GM18861 (cell line): ENCODE measurements around the gene TBCA.
"Not testable (repeated sequence)": the region's sequence is repeated elsewhere in the genome, so short reads cannot be mapped to it uniquely, and the experiment has no call there.

ENCODE experiments used
- ATAC-seq: cut with Tn5 transposase; IDR thresholded peaks from one replicate; pipeline ENCODE4 v1.9.1; 2021; ENCODE audit not compliant: unreplicated experiment

Gene TBCA

DNA sequence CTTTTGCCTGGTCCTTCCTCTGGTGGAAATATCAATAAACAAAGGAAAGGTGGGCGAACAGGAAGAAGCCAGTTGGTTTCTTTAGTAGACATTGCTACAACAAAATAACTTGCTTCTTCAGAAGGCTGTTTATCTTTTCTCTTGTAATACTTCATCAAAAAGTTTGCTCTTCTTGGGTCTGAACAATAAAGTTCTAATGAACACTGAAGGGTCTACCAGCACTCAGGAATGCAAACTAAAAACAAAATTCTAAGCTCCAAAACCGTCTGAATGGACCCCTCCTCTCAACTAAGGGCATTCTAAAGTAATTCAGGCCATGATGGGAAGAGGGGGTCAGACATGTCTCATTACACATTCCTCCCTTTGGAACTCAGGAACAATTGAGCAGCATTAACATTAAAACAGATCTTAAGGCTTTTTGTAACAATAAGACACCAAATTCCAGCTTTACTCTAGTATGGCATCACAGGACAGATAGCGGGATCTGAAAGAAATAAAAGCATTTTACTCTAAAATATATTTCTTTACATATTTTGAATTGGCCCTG lies 2.3 kb downstream of the TBCA start:
- ATAC-seq = no peak

DNA sequence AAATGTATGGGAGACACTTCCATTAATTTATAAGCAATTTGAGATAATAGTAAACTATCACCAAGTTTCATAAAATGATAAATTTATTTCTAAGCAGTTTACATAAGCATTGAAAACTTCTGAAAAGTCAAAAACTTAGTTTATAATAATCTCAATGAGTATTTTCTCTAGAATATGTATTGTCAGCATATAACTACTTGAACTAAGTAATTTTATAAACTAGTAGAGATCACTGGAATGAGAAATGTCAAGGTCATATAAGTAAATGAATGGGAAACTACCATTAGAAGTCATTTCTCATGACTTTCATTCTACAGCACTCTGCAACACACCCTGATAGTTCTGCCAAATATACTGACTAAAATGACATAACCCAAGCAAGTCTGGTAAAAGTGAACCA lies 3.4 kb downstream of the TBCA start:
- no peak for ATAC-seq

DNA sequence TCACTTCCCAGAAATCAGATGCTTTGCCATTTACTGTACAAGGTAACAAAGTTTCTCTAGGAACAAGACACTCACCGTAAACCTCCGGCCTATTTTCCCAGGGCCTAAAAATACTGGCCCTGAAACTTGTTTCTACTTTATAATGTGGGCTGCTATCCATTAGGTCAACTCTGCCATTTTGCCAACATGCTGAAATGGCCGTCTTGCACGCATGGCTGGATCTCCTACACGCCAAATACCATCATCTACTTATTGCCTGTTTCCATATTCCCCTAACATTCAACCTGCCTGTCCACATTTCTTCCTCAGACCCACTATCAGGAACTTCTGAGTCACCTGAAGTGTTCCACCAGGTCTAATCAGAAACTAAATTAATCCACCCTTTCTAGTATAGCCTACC lies 4.7 kb downstream of the TBCA start:
- no peak for ATAC-seq

DNA sequence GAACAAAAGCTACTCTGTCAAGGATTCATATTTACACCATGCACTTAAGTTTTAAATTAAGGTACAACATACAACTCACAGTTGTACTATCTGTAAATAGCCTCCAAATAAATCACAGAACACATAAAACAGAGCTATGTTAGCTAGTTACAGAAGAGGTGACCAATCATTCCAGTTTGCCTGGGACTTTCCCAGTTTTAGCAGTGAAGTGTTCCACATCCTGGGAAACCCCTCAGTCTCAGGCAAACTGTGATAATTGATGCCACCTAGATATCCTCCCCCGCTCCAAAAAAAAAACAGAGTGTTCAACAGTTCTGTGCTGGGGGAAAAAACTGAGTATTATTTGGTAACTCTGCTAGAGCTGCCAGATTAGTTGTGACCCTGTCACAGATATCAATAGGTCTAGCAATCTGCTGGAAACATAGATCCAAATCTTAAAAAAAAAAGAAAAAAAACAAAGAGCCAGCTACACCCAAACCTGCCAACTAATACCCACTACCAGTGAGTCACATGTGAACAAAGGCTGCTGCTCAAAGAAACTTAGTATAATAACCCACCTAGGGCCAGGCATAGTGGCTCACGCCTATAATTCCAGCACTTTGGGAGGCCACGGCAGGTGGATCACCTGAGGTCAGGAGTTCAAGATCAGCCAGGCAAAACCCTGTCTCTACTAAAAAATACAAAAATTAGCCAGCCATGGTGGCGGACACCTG lies 5.7 kb downstream of the TBCA start:
- no peak for ATAC-seq

DNA sequence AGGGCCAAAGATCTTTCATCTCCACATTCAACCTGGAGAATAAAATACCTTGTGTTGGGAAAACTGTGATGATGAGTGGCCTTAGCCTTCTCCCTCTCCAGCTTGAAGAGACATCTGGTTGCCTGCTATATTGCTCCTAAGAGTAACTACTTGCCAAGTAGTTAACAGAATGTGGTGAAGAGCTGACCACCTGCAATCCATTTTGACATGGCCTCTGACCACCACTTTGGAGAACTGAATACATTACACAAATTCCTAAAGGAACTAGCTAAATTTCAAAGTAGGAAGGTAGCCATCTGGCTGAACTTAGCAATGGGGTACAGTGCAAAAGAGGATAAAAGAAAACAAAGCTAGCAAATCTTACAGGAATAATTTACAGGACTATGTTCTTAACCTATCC lies 7.2 kb downstream of the TBCA start:
- no peak for ATAC-seq

DNA sequence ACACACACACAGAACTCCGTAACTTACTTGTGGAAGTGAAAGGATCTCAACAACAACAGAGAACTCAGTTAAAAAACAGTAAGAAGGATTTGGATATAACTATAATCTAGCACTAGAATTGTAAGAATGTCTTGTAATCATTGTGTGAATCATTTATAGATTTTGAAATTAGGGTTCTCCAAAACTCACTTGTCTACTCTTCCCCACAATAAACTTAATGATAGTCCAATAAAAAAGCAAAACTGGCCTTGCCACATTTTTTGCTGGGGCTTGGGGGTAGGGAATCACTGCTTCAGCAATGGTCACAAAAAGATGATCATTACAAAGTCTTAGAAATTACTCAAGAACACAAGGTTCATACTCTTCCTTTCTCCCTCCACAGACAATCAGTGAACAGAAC lies 8.8 kb downstream of the TBCA start:
- ATAC-seq = no peak

DNA sequence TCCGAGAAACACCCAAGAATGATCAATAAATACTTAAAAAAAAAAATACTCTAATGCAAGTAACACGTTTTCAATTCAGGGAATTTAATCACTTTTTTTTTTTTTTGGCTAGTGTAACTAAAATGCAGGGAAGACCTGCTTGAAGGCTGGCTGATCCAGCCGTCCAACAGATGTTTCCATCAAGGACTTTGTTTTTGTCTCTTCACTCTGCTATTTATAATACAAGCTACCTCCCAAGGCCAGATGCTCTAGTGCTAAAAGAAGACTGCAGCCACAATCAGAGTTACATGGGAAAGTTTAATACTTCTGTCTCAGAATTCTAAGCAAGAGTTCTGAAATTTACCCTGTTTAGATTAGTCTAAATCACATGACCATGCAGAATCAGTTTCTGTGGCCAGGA lies 14.5 kb downstream of the TBCA start:
- no peak for ATAC-seq

DNA sequence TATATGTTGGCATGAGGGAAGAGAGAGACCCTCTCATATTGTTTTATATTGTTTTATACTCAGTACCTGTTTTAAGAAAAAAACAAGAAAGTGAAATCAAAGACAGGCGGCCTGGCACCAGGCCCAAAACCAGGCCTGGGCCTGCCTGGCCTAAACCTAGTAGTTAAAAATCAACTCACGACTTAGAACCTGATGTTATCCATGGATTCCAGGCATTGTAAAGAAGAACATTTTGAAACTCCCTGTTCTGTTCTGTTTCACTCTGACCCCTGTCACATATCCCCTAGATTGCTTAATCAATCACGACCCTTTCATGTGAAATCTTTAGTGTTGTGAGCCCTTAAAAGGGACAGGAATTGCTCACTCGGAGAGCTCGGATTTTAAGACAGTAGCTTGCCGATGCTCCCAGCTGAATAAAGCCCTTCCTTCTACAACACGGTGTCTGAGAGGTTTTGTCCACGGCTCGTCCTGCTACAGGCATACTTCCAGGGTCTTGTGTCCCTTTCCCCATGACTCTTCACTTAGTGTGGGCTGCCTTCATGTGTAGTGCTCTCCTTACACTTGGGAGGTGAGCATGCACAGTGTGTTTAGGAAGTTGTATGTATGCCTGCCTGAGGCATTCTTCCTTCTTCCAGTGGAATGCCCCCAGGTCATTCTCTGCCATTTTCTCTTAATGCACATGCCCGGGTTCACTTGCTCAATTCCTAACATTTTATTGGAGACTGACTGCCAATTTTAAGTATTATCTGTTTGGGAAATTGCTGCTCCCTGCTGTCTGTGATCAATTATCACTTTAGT lies 17.8 kb downstream of the TBCA start:
- no peak for ATAC-seq

DNA sequence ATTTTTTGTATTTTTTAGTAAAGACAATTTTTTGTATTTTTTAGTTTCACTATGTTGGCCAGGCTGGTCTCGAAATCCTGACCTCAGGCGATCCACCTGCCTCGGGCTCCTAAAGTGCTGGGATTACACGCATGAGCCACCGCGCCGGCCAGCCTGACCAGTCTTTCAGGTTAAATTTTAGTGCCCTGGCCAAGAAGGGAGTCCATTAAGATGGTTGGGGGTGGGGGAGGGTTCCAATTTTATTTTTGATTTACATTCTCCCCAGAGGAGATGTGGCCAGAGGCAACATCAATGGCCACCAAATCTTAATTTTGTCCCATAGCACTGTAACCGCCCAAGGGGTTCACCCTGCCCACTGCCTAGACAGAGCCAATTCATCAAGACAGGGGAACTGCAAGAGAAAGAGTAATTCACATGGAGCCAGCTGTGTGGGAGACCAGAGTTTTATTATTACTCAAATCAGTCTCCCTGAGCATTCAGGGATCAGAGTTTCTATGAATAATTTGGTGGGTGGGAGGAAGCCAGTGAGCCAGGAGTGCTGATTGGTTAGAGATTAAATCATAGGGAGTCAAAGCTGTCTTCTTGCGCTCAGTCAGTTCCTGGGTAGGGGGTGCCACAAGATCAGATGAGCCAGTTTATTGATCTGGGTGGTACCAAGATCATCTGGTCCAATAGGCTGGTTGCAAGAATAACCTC lies 24.7 kb downstream of the TBCA start:
- no peak for ATAC-seq

DNA sequence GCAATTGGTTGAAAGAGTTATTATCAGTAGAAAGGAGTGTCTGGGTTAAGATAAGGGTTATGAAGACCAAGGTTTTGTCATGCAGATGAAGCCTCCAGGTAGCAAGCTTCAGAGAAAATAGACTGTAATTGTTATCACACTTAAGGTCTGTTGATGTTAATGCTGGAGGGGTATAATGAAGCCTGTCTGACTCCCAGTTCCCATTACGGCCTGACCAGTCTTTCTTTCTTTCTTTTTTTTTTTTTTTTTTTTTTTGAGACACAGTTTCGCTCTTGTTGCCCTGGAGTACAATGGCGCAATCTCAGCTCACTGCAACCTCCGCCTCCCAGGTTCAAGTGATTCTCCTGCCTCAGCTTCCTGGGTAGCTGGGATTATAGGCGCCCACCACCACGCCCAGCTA lies 25.2 kb downstream of the TBCA start:
- not testable (repeated sequence) for ATAC-seq

DNA sequence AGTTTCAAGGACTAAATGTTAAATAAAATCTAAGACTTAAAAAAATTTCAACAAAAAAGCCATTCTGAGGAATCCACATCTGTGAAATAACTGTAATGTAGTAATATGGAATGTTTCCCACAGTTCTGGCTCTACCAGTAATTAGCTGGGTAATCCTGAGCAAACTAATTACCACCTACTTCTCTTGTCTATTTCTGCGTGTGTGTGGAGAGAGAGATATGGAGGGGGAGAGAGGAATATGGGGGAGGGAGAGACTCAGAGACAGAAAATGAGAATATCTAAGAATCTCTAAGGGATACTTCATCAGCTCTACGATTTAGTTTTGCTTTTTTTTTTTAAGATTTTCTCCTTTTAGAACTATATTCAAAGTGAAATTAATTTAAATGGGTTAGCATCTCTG lies 28.0 kb downstream of the TBCA start:
- ATAC-seq = no peak

DNA sequence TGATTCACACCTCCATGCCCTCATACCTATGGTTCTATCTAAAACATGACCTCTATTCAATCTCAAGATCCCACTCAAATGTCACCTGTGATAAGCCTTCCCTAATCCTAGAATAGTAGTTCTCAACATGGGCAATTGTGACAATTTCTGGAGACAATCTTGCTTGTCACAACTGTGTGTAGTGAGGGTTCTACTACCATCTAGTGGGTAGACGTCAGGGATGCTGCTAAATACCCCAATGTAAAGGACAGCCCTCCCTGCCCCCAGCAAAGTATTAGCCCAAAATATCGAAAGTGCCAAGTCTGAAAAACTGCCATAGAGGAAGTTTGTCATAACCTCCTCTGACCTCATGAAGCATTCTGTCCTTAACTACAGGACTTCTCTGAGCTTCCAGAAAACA lies 32.0 kb downstream of the TBCA start:
- no peak for ATAC-seq

DNA sequence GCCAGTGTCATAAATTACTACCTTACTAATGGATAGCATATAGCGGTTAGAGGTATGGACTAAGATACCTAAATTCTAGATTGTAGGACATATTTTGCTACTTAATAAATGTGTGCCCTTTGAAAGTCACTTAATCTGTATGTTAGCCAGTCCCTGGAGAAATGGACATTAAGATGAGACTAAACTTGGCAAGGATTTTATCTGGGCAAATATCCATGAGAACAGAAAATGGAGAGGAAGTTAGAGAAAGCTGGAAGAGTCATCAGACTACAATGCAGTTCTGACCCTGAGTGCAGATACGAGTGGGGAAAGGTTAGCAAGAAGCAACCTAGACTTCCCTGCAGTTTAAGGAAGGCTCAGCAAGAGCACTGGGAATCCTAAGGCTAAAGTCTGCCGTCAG lies 33.0 kb downstream of the TBCA start:
- ATAC-seq = no peak

DNA sequence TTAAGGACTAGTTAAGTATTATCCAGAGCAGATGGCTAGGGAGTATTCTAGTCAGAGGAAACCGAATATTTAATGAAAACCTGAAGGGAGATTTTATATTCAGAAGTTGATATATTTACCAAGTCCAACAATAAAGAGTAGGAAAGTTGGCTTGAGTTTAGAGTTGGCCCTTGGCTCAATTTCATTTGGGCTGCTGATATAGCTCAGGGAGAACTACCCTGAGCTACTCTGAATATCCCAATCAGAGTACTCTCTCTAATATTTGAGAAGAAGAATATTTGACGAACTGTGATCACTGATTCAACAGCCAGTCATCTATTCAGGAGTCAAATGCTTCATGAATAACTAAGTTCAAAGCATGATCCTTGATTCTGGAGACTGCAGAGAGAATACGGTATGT lies 34.5 kb downstream of the TBCA start:
- ATAC-seq = no peak

DNA sequence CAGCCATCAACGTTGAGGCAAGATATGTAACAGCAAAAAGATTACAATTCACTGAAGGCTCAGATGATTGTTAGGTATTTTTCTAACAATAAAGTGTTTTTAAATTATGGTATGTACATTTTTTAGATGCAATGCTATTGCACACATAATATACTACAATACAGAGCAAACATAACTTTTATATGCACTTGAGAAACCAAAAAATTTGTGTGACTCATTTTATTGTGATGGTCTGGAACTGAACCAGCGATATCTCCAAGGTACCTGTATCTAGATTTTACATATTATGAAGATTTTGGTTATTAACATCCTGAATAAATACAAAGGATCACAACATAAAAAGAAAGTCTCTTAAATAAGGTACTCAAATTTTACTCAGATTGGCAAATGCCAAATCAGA lies 41.3 kb downstream of the TBCA start:
- ATAC-seq = no peak

DNA sequence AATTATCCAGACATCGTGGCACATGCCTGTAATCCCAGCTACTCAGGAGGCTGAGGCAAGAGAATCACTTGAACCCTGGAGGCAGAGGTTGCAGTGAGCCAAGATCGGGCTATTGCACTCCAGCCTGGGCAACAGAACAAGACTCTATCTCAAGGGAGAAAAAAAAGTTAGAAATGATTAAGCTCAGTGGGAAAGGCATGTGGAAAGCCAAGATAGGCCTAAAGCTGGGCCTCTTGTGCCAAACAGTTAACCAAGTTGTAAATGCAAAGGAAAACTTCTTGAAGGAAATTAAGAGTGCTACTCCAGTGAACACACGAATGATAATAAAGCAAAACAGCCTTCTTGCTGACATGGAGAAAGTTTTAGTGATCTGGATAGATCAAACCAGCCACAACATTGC lies 43.0 kb downstream of the TBCA start:
- no peak for ATAC-seq

DNA sequence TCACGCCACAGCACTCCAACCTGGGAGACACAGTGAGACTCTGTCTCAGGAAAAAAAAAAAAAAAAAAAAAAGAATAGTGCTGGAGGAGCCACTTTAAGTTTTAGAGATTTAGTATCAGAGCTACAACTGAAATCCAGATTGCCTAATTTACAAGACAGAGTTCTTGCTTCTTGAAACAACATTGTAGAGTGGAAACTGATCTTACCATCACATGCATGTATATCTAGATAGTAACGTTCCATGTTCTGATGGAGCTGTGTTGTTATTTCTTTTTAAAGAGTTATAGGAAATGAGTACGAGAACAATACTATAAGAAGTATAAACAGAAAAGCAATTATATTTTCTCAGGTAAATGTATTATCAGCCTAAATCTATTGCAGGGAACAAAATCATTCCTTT lies 48.9 kb downstream of the TBCA start:
- ATAC-seq = no peak

DNA sequence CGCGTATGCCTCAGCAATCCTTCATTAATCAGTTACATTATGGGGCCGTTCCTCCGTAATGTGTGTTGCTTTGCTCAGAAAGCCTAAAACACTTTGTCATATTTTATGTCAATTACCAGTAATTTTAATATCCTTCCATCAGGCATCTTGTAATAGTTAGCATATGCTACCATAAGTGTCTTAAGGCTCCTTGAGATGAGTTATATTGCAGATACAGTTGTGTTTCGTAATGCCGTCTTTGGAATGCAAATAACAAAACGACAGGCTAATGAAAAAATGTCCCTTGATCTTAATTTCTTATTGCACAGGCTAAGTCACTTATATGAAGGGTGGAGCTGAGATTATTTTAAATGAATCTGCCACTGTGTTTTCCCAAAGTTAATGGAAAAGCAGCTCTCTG lies 50.5 kb downstream of the TBCA start:
- ATAC-seq = no peak

DNA sequence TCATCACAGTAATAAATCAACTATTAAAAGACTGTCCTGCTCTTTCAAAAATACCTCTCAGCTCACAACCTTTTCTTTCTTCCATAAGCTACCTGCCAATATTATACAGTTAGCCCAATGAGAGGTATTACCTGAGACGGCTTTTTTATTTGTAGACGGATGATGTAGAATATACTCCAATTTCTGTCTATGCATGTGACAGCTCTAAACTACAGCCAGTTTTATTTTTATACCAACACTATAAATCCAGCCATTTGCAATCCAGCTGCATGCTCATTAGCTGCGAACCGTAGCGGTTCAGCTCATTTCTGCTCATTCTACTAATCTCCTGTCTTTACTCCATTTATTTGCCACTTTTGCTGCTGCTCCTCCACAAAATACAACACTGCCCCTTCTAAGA lies 51.2 kb downstream of the TBCA start:
- no peak for ATAC-seq

DNA sequence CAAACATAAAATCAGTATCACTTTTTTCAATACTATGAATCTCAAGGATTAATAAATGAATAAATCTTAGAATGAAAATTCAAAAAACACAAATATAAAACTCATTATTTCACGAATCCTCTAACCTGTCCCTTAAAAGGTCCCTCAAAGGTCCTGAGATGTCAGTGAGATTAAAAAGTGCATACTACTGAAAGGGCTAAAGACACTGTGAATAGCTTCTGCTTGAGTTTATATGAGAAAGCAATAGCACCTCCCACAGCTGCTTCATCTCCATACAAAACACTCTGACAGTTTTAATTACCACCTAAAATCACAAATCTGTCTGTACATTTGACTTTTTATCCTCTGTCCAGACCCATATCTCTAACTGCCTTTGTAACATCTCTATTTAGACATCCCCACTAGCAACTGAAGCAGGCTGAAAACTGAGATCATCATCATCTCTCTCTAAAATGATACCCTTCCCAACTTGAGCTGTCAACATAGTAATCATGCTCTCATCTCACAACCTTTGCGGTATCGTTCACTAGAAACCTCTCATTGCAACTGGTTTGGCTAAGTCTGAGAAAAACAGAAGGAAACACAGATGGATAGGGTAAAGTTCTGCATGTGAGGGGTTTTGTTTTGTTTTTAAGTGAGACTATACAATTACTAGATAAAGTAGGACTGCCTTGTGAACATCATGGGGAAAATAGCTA lies 56.3 kb downstream of the TBCA start:
- ATAC-seq = no peak

DNA sequence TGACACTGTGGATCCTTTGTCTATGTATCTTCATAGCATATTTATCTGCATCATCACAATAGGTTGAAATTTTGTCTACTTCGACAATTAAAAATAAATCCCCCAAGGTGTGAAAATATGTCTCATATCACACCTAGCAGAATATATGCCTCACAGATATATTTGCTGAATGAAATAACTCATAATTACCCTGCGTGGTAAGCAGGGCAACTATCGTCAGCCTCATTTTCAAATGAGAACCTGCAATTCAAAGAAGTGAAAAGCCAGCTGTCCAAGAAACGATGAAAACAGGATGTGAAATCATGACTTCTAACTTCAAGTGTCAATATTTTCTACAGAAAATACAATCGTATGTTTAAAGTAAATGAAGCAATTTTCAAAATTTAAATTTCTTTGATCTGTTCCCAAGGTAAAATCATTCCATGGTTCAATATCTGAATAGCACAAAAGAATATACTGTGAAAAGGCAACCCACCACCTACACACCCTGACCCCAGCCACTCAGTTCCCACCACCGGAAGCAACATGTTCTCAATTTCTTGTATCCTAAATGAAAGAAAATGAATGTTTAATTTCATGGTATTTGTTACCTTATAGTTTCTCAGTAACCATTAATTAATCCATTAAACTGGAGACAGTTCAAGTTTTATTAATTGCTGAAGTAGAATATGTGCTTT lies 57.1 kb downstream of the TBCA start:
- ATAC-seq = no peak
